Mesenchymal stem cell (in vitro differentiated cells and primary cell): Measurements from ENCODE around the gene SEC16A.

ENCODE experiments used
- DNase-seq: peaks from one replicate; pipeline ENCODE4 v3.0.0-alpha.2; 2013
- H2AFZ ChIP-seq: one replicate; pipeline ENCODE4 v1.6.1; 2013; ENCODE audit warnings: low read depth, mild to moderate bottlenecking, control low read depth, inconsistent platforms, low read length, moderate library complexity
- H2AK5ac ChIP-seq: 2 replicates; pipeline ENCODE4 v1.6.1; 2013; ENCODE audit warnings: low read length, moderate library complexity, mild to moderate bottlenecking, inconsistent platforms; ENCODE audit not compliant: severe bottlenecking
- H2BK120ac ChIP-seq: one replicate; pipeline ENCODE4 v1.6.1; 2013; ENCODE audit warnings: low read depth, mild to moderate bottlenecking, inconsistent platforms, low read length, moderate library complexity
- H2BK12ac ChIP-seq, 2 experiments: one replicate each; pipeline ENCODE4 v1.6.1; 2013; ENCODE audit warnings: inconsistent platforms in 2 of 2, low read length in 2 of 2, mild to moderate bottlenecking in 2 of 2, moderate library complexity in 2 of 2, control low read depth in 1 of 2
- H2BK15ac ChIP-seq: one replicate; pipeline ENCODE4 v1.6.1; 2013; ENCODE audit warnings: mild to moderate bottlenecking, low read depth, inconsistent platforms; ENCODE audit not compliant: poor library complexity, severe bottlenecking
- H2BK5ac ChIP-seq: 2 replicates; pipeline ENCODE4 v1.6.1; 2013; ENCODE audit warnings: low read depth, mild to moderate bottlenecking, low read length, control low read depth, inconsistent platforms; ENCODE audit not compliant: poor library complexity, severe bottlenecking
- H3K14ac ChIP-seq, 2 experiments: one replicate each; pipeline ENCODE4 v1.6.1; 2013; ENCODE audit warnings: inconsistent platforms in 2 of 2, low read length in 2 of 2, control low read depth in 1 of 2, mild to moderate bottlenecking in 1 of 2, moderate library complexity in 1 of 2
- H3K18ac ChIP-seq, 2 experiments: one replicate each; pipeline ENCODE4 v1.6.1; 2013; ENCODE audit warnings: inconsistent platforms in 2 of 2, low read length in 2 of 2, control low read depth in 1 of 2, low read depth in 1 of 2, mild to moderate bottlenecking in 1 of 2
- H3K23ac ChIP-seq, 2 experiments: one replicate each; pipeline ENCODE4 v1.6.1; 2013; ENCODE audit warnings: inconsistent platforms in 2 of 2, low read length in 2 of 2, mild to moderate bottlenecking in 2 of 2, moderate library complexity in 2 of 2, control low read depth in 1 of 2
- H3K27ac ChIP-seq: 2 replicates; pipeline ENCODE4 v1.5.1; 2013; ENCODE audit warnings: mild to moderate bottlenecking, moderate library complexity, low read length, control low read depth, inconsistent platforms; ENCODE audit not compliant: poor library complexity, severe bottlenecking
- H3K27me3 ChIP-seq, 2 experiments: 2 replicates each; pipeline versions ENCODE4 v1.6.1 to v1.7.0; 2013; ENCODE audit warnings: low read length in 2 of 2, mild to moderate bottlenecking in 2 of 2, moderate library complexity in 2 of 2, control low read depth in 1 of 2, inconsistent platforms in 1 of 2; ENCODE audit not compliant: control insufficient read depth in 1 of 2, insufficient read depth in 1 of 2
- H3K36me3 ChIP-seq, 2 experiments: 2 replicates each; pipeline versions ENCODE4 v1.6.1 to v1.7.0; 2013; ENCODE audit warnings: low read length in 2 of 2, control low read depth in 1 of 2, inconsistent platforms in 1 of 2, low read depth in 1 of 2, mild to moderate bottlenecking in 1 of 2; ENCODE audit not compliant: insufficient read depth in 2 of 2, control insufficient read depth in 1 of 2
- H3K4ac ChIP-seq, 2 experiments: one replicate each; pipeline ENCODE4 v1.6.1; 2013; ENCODE audit warnings: inconsistent platforms in 2 of 2, low read length in 2 of 2, mild to moderate bottlenecking in 2 of 2, moderate library complexity in 2 of 2, control low read depth in 1 of 2, low read depth in 1 of 2
- H3K4me1 ChIP-seq: 2 replicates; pipeline ENCODE4 v1.6.1; 2013; ENCODE audit warnings: low read depth, low read length, control low read depth; ENCODE audit not compliant: control insufficient read depth, insufficient read depth
- H3K4me2 ChIP-seq: 2 replicates; pipeline ENCODE4 v1.6.1; 2013; ENCODE audit warnings: low read length, mild to moderate bottlenecking, inconsistent platforms; ENCODE audit not compliant: poor library complexity, severe bottlenecking
- H3K4me3 ChIP-seq, 2 experiments: 2 replicates each; pipeline versions ENCODE4 v1.5.1 to v1.7.0; 2013; ENCODE audit warnings: low read length in 2 of 2, mild to moderate bottlenecking in 2 of 2, control low read depth in 1 of 2, low read depth in 1 of 2; ENCODE audit not compliant: insufficient read depth in 1 of 2
- H3K79me1 ChIP-seq: replicated peaks from 2 replicates; pipeline ENCODE4 v1.6.1; 2013; ENCODE audit warnings: mild to moderate bottlenecking, control low read depth, low read length, inconsistent platforms; ENCODE audit not compliant: poor library complexity, severe bottlenecking
- H3K9ac ChIP-seq: 2 replicates; pipeline ENCODE4 v1.7.0; 2013; ENCODE audit warnings: mild to moderate bottlenecking, low read length, moderate library complexity
- H3K9me3 ChIP-seq: 2 replicates; pipeline ENCODE4 v1.7.0; 2013; ENCODE audit warnings: mild to moderate bottlenecking, low read length; ENCODE audit not compliant: control insufficient read depth
- H4K8ac ChIP-seq: one replicate; pipeline ENCODE4 v1.6.1; 2013; ENCODE audit warnings: inconsistent platforms, mild to moderate bottlenecking, low read length, moderate library complexity
- H4K91ac ChIP-seq: one replicate; pipeline ENCODE4 v1.6.1; 2013; ENCODE audit warnings: mild to moderate bottlenecking, low read length, inconsistent platforms
- WGBS: methylation state at CpG from one replicate; pipeline ENCODE4 v1.1.7; 2013; ENCODE audit warnings: mixed read lengths; 5-methylcytosine and 5-hydroxymethylcytosine counted together

Gene SEC16A

GRCh38 chr9:136424750-136425362 lies 58.0 kb downstream of the SEC16A start:
- Histone ChIP-seq H3K23ac (no peak overlapping the region), H3K14ac (no peak overlapping the region), H3K27ac (no peak overlapping the region), H2BK5ac (no peak overlapping the region), H4K8ac (no peak overlapping the region), H2BK120ac (no peak overlapping the region), H3K4me1 (peaks cover 3% of the 10 kb centered on the region), H3K4me3 (no peak overlapping the region), H3K18ac (no peak overlapping the region), H2BK12ac (no peak overlapping the region), H3K36me3 (peaks cover 67 to 71% of the 10 kb centered on the region in 2 experiments), H2AK5ac (no peak overlapping the region), H3K27me3 (no peaks in the 10 kb centered on the region), H3K79me1 (peaks cover 24% of the 10 kb centered on the region), H4K91ac (peak overlapping the region; percentile 18), H3K9ac (no peak overlapping the region), H3K4me2 (no peak overlapping the region), H3K9me3 (no peaks in the 10 kb centered on the region), H2BK15ac (no peak overlapping the region), H2AFZ (no peak overlapping the region), H3K4ac (no peak overlapping the region)
- DNase-seq = no peak
- 91% methylated on average over 27 of the region's 27 CpGs for WGBS

GRCh38 chr9:136423432-136424146 lies 59.3 kb downstream of the SEC16A start:
- Histone ChIP-seq H2AFZ (no peak overlapping the region), H3K27ac (no peak overlapping the region), H3K14ac (no peak overlapping the region), H2BK12ac (no peak overlapping the region), H3K79me1 (peaks cover 31% of the 10 kb centered on the region), H4K8ac (no peak overlapping the region), H3K4ac (no peak overlapping the region), H3K18ac (no peak overlapping the region), H2BK15ac (no peak overlapping the region), H2BK5ac (no peak overlapping the region), H3K4me3 (no peak overlapping the region), H3K27me3 (no peaks in the 10 kb centered on the region), H4K91ac (no peak overlapping the region), H3K36me3 (peaks cover 69% of the 10 kb centered on the region in 2 experiments), H3K23ac (no peak overlapping the region), H2BK120ac (no peak overlapping the region), H3K4me1 (peaks cover 3% of the 10 kb centered on the region), H3K9me3 (no peaks in the 10 kb centered on the region), H3K9ac (no peak overlapping the region), H3K4me2 (no peak overlapping the region), H2AK5ac (no peak overlapping the region)
- no peak for DNase-seq
- 94% methylated on average over 43 of the region's 43 CpGs for WGBS

GRCh38 chr9:136422876-136423275 lies 60.0 kb downstream of the SEC16A start:
- Histone ChIP-seq H2BK15ac (no peak overlapping the region), H3K4me3 (no peak overlapping the region), H3K23ac (no peak overlapping the region), H3K79me1 (peaks cover 36% of the 10 kb centered on the region), H4K8ac (no peak overlapping the region), H3K9ac (no peak overlapping the region), H3K27me3 (no peaks in the 10 kb centered on the region), H3K4me2 (no peak overlapping the region), H3K4ac (no peak overlapping the region), H2AK5ac (no peak overlapping the region), H3K4me1 (peaks cover 3% of the 10 kb centered on the region), H3K27ac (no peak overlapping the region), H3K14ac (no peak overlapping the region), H3K18ac (no peak overlapping the region), H2AFZ (no peak overlapping the region), H2BK5ac (no peak overlapping the region), H3K9me3 (no peaks in the 10 kb centered on the region), H3K36me3 (peaks cover 72 to 76% of the 10 kb centered on the region in 2 experiments), H2BK120ac (no peak overlapping the region), H2BK12ac (no peak overlapping the region), H4K91ac (no peak overlapping the region)
- no peak for DNase-seq
- 98% methylated on average over 26 of the region's 26 CpGs for WGBS

GRCh38 chr9:136421791-136422190 lies 61.0 kb downstream of the SEC16A start:
- H3K4ac ChIP-seq = no peak overlapping the region
- no peaks in the 10 kb centered on the region for H3K9me3 ChIP-seq
- no peak for DNase-seq
- no peak overlapping the region for H2BK5ac ChIP-seq
- no peak overlapping the region for H2BK120ac ChIP-seq
- no peak overlapping the region for H3K4me2 ChIP-seq
- H3K18ac ChIP-seq = no peak overlapping the region
- no peak overlapping the region for H2BK12ac ChIP-seq
- H3K14ac ChIP-seq = no peak overlapping the region
- no peaks in the 10 kb centered on the region for H3K27me3 ChIP-seq
- H4K91ac ChIP-seq = no peak overlapping the region
- H3K4me3 ChIP-seq = no peak overlapping the region
- no peak overlapping the region for H2BK15ac ChIP-seq
- WGBS = 93% methylated on average over 21 of the region's 21 CpGs
- H3K23ac ChIP-seq = no peak overlapping the region
- H4K8ac ChIP-seq = no peak overlapping the region
- H3K4me1 ChIP-seq = peaks cover 3% of the 10 kb centered on the region
- H3K36me3 ChIP-seq = peaks cover 82 to 87% of the 10 kb centered on the region in 2 experiments
- H3K27ac ChIP-seq = no peak overlapping the region
- H3K9ac ChIP-seq = no peak overlapping the region
- H2AFZ ChIP-seq = no peak overlapping the region
- H2AK5ac ChIP-seq = no peak overlapping the region
- H3K79me1 ChIP-seq = peaks cover 40% of the 10 kb centered on the region
